Adrenal gland (tissue), 5 donors: ENCODE measurements around the gene RIBC2.

Experiments used
- POLR2A ChIP-seq, 2 donors: fragments of 450-650 bp; IDR thresholded peaks; one replicate each; pipeline ENCODE4 v1.6.1; 2017; ENCODE audit warnings: antibody characterized with exemption in 2 of 2, mild to moderate bottlenecking in 2 of 2, moderate library complexity in 1 of 2
- TF ChIP-seq, protein P1 (sequence below), 6 experiments: fragments of 450-650 bp in 4 of 6; fragments of 200-600 bp in 2 of 6; sonication (generic) in 1 of 6; IDR thresholded peaks; 1 replicate in 5 of 6; 2 replicates in 1 of 6; pipeline versions ENCODE4 v1.5.1 to v1.8.0; 2016 to 2021; ENCODE audit warnings: antibody characterized with exemption in 6 of 6, mild to moderate bottlenecking in 2 of 6, moderate library complexity in 1 of 6
- donor health status: DM: no; HTN: no; CAD: no.

DNA sequence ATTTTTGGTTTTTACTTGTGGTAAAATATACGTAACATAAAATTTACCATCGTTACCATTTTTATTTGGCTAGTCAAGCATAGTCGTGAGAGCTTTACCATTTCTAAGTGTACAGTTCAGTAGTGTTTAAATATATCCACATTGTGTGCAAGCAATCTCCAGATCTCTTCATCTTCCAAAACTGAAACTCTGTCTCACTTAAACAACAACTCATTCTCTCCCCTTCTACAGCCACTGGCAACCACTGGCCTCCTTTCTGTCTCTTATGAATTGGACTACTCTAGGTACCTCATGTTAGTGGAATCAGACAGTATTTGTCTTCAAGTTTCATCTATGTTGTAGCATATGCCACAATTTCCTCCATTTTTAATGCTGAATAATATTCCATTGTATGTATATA is 37.5 kb upstream of the RIBC2 start:
- TF ChIP-seq, protein P1, sequence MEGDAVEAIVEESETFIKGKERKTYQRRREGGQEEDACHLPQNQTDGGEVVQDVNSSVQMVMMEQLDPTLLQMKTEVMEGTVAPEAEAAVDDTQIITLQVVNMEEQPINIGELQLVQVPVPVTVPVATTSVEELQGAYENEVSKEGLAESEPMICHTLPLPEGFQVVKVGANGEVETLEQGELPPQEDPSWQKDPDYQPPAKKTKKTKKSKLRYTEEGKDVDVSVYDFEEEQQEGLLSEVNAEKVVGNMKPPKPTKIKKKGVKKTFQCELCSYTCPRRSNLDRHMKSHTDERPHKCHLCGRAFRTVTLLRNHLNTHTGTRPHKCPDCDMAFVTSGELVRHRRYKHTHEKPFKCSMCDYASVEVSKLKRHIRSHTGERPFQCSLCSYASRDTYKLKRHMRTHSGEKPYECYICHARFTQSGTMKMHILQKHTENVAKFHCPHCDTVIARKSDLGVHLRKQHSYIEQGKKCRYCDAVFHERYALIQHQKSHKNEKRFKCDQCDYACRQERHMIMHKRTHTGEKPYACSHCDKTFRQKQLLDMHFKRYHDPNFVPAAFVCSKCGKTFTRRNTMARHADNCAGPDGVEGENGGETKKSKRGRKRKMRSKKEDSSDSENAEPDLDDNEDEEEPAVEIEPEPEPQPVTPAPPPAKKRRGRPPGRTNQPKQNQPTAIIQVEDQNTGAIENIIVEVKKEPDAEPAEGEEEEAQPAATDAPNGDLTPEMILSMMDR (IDR thresholded peaks at IDR 0.05), result no peak
- no peak for TF ChIP-seq POLR2A (IDR thresholded peaks at IDR 0.05)
